DMS114 treated with DMSO at 0.1 percent for 48 hours (cell line): ENCODE measurements around the gene NAA10.

ENCODE experiments used
- DNase-seq: peaks from one replicate; lab custom pipeline; 2025; ENCODE audit not compliant: unreplicated experiment; lab: John Stamatoyannopoulos, UW

NAA10 gene

DNA sequence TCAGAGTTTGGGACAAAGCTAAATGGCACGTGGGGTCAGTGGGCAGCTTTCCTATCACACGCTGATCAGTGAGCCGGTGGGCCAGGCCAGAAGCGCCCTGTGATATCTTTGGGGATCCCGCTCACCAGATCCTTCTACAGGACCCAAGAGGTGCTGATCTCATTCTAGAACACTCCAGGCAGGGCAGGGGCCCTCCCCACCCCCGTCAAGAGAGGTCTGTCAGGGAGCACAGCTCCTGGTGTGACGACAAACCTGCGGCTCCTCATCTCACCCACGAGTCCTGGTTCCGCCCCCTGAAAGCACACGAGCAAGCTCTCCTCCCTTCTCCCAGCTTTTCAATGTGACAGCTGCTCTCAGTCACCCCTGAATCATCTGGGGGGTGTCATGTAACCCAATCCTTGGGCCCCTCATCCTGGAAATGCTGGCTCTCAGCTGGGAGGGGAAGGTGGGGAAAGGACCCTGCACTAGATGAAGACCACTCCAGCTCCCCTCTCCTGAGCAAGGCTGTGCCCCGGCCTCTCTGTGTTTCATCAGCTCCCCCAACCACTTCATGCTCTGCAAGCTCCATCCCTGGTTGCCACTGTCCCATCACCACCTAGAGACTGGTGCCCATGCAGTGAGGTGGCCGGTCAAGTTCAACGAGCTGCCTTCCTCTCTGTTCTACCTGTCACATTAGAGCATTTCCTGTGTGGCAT is 32.2 kb upstream of the NAA10 start:
- DNase-seq: no peak

DNA sequence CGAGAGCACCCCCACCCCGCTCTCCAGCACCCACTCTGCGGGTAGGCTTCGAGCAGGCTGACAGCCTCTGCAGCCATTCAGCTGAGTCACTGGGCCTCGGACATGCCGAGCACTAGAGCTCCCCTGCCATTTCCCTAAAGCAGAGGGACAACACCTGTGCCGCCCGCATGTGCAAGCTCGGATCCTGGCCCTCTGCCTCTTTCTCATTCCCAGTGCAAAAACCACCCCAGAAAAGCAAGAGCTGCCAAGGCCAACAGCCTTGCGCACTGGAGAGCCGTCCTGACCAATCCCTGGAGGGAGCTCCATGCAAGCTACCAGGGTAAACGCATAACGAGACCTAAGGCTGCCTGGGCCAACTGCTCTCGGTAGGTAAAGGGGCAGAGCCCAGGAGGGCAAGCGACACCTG is 31.4 kb upstream of the NAA10 start:
- no peak for DNase-seq

DNA sequence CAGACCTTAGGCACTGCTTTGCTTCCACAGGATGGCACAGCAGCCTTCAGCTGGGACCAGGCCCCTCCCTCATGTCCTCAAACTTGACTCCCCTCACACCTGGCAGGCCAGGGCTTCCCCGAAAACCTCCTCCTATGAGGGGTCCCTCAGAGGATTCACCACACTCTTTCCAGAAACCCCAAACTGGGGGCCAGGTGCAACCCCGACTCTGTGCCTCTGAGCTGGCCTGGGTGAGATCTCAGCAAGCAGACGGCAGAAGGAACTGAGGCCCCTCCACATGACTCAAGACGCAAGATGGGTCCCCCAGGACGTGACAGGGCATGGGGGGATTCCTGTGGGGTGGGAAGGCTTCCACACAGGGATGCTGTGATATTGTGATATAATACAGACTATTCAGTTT is 30.6 kb upstream of the NAA10 start:
- DNase-seq: no peak

DNA sequence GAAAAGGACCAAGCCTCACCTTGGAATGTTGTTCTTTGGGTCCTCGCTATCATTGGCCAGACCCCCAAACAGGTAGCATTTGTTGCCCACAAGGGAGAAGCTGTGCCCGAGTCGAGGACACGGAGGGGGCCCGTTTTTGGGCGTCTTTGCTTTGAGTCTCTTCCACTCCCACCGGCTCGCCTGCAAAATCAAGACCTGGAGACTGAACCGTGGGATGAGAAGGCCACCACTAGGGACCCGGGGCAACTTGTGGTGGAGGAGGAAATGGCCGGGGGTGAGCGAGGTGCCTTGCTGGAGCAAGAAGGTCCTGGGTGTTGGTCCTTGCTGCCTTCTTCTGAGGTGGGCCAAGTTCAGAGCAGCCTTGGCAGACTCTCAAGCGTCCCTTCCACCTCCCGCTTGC is 29.3 kb upstream of the NAA10 start:
- DNase-seq: no peak

DNA sequence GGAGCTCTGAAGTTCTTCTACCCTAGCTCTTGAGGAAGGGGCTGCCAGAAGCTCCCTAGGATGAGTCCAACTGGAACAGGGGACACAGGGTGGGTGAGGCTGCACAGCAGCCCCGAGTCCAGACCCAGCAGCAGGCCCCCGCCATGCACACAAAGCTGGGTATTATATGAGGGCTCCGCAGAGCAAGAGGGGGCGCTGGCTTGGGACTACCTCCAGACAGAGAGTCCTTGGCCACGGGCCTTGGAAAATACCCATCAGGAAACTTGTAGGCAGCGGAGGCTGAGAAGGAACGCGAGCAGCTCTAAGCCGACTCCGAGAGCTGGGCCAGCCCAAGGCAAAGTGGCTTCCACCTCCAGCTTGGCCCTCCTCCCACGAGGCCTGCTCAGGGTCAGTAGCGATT is 28.7 kb upstream of the NAA10 start:
- DNase-seq: no peak

DNA sequence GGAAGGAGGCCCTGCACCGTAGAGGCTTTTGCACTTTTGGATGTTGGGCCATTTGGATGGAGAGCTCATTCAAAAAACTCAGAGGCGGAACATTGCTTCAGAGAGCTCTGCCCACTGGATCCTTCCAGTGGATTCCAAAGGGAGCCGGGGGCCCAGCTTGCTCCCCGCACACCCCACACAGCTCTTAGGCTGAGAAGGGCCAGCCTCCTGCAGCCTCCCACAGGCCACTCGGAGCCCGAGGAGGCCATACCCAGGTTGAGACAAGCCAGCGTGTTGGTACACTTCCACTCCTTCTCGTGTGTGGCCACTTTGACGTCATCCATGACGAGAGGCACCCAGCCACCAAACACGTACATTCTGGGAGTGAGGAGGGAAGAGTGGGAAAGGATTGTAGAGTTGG is 26.5 kb upstream of the NAA10 start:
- no peak for DNase-seq

DNA sequence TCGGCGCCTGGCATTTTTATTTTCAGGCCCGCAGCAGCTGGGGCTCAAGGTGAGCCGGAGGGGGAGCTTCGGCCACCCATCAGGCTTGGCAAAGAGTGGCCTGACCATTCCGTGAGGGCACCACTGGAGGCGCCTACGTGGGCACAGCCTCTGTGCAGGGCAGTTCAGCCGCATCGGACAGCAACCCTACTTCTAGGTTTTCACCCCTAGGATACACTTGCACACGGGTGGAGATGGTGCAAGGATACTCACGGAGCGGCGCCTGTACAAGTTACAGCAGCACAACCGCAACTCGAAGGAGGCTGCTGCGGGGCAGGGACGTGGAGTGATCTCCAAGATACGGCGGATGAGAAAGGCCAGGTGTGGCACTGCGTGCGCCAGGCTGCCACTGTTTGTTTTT is 25.9 kb upstream of the NAA10 start:
- DNase-seq: no peak

DNA sequence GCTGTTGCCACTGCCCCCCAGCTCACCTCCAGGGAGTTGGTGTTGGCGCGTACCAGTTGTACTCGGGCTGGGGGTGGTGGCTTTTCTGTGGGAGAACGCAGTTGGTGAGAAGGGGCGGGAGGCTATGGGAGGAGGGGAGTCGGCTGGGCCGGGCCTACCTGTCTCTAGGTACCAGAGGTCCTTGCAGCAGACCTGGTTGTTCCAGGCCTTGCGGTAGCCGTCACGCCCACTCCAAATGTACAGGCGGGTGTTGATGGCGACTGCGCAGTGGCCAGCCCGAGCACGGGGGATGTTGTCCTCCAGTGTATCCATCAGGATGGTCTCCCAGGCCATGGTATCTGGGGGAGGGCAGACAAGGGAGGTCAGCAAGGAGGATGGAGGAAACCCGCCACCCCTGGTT is 25.2 kb upstream of the NAA10 start:
- no peak for DNase-seq

DNA sequence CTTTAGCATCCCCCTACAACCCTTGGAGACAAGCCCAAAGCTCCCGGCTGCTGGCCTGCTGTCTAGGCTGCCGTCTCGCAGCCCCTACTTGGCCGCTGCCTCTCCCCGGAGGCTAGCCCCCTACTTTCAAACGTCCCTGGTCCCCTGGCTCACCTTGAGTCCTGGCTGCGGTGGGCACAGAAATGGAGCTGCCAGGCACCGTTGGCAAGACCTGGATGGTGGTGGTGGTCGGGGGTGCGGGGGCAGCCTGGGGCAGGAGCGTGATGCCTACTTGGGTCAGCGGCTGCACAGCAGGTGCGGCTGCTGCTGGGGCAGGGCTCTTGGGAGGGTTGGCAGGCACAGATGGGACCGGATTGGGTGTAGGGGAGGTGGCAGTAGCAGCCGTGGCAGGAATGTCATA is 24.8 kb upstream of the NAA10 start:
- DNase-seq: no peak

DNA sequence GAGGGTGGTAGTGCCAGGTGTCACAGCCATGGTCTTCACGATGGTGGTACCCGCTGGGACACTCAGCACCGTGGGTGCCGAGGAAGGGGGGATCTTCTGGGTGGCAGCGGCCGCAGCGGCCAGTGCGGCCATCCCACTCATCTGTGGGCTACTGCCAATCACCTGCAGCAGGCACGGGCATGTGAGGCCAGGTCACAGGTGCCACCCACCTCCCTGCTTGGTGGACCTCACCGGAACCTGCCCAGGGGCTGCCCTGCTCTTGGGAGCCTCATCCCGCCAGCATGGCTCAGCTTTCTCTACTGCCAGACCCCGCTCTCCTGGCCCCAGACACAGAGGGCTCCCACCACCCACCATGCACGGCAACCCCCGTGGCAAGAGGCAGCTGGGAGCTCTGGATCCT is 23.8 kb upstream of the NAA10 start:
- DNase-seq: no peak

DNA sequence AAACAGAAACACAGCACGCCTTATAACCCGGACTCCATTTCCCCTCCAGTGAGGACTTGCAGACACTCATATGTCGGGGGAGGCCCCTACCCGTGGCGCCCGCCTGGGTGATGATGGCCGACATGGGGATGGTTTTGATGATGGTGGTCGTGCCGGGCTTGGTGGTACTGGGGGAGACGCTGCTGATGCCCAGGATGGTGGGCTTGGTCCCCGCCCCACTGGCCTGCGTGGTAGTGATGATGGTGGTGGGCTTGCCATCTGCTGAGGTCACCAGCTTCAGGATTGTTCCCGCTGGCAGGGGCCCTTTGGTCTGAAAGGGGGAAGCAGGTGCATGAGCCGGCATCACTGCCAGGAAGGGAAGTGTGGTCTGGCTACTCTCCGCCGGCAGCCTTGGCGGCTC is 22.4 kb upstream of the NAA10 start:
- no peak for DNase-seq

DNA sequence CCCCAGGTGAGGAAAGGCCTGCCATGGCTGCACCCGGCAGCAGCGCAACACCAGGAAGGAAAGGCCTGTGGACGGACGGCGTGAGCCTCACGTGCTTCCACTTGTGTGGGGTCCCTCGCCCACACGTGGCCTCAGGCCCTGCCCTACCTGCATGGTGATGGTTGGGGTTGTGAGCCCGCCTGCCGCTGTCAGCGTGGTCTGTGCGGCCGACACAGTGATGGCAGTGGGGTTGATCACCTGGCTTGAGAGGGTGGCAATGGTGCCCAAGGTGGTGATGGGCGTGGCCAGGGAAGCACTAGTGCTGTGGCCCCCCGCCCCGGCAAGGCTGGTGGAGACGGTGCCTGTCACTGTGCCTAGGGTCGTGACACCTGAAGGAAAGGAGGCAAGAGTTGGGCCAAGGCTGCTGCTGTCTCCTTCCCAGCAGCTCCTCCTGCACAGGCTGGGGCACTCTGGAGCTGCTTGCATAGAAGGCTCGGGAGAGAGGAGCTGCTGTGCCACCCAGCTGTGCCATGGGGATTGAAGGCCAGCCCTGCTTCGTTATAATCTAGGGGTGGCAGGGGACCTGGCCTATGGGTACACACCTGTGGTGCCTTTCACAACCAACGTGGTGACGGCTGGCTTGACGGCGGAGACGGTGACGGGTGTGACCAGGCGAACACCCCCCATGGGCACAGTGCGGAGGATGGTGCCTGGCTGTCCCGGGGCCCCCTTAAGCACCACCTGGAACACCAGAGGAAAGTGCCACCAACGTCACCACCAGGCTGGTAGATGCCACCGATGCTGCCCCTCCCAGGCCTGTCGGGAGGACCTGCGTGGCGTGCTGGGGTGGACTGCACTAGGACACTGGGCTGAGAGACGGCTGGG is 21.4 kb upstream of the NAA10 start:
- DNase-seq: no peak

DNA sequence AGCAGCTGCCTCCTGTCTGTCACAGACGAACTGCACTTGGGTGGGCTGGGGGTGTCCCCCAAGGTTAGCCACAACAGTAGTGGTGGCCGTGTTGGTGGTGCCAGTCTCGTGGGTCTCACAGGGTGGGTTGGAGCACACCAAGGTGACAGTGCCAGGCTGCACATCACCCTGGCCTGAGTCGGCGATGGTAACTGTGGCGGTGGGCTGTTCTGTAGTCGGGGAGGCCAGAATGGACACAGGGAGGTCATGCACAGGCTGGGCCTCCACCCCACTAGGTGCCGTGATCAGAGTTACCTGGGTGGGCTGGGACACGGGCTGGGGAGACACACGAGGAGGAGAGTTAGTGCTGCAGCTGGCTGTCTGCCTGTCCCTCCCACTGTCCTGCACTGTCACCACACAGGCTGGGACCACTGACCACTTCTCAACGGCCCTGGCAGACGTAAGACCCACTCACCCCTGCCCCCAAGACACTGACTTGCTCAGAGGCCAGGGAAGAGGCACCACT is 20.4 kb upstream of the NAA10 start:
- DNase-seq: no peak

DNA sequence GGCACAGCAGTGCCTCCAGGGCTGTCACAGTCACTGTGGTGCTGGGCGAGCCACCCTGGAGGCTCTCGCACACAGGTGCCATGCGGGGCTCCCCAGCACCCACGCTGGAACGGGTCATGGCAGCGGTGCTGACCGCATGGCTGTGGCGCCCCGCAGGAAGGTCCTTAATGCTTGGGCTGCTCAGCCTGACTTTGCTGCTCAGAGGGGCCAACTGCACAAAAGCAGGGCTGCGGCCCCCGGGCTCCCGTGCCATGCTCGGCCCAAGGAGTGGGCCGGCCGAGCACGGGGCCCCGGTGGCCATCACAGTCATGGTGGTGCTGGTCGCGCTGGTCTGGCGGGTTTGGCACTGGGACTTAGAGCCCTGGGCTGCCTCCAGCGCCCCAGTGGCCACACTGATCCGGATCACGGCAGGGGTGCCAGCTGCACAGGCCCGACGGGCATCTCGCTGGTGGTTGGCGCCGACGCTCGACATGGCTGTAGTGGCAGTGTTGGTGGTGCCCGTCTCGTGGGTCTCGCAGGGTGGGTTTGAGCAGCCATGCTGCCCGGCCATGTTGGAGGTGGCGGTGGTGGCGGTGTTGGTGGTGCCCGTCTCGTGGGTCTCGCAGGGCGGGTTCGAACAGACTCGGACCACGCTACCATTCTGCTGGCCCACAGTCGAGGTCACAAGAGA is 19.9 kb upstream of the NAA10 start:
- DNase-seq: no peak

DNA sequence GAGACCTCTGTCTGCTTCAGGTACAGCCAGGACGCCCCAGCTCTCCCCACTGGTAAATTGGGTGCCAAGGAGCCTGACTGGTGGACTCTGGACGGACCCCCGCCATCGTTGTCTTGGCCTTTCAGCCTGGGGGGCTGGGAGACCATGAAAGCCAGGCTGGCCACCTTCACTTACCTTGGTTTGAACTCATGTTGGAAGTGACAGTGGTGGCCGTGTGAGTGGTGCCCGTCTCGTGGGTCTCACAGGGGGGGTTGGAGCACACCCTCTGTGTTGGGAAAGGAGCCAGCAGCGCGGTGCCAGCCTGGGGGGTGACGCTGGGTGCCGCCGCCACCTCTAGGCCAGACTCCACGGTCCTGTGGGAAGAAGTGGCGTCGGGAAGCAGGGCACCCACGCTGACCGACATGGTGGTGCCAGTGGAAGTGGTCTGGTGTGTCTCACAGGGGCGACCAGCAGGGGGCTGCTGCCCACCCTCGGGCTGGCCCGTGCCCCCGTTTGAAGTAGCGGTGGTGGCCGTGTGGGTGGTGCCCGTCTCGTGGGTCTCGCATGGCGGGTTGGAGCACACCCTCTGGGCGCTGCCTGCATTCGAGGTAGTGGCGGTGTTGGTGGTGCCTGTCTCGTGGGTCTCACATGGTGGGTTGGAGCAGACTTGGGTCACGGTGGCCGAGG is 19.2 kb upstream of the NAA10 start:
- DNase-seq: no peak

DNA sequence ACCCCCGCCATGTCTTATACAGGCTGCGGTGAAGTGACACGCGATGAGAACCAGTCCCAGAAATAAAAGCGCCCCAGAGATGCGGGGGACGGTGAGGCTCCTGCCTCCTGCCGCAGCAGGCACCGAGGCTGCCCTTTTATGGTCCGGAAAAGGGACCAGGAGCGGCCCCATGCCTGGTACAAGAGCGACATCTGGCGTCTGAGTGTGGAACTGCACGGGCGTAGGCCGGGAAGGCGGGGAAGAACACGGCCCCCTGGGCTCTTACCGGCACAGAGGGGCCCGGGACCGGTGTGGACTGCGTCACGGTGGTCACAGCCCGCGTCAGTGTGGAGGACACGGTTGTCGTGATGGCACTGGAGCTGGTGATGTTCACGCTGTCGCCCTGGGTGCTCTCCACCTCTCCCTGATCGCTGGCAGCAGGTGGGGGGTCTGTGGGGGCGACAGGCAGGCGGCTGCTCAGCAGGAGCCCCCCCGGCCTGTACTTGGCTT is 18.5 kb upstream of the NAA10 start:
- DNase-seq: no peak

DNA sequence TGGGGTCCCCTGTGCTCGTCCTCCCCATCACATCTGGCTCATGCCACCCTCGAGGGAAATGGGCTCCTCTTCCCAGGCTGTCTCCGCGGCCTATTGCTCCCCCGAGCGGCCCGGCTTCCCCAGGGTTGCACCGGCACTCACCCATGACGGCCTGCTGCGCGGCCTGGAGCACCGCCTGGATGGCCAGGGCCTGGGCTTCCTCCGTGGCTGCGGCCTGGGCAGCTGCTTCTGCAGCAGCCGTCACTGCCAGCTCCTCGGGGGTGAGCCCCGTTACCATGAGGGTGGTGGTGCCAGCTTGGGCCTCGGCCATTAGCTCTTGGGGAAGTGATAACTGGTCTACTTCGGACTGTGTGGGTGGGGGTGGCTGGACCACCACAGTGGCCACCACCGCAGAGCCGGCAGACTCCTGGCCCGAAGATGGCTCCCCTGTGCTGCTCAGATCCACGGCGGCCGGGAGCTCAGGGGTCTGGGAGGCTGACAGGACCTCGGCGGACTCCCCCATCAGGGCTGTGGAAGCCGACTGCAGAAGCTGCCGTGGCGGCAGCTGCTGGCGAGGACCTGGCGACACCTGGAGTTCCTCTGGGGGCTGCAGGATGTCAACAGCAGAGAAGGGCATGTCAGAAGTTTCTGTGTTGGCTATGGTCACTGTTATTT is 17.7 kb upstream of the NAA10 start:
- no peak for DNase-seq

DNA sequence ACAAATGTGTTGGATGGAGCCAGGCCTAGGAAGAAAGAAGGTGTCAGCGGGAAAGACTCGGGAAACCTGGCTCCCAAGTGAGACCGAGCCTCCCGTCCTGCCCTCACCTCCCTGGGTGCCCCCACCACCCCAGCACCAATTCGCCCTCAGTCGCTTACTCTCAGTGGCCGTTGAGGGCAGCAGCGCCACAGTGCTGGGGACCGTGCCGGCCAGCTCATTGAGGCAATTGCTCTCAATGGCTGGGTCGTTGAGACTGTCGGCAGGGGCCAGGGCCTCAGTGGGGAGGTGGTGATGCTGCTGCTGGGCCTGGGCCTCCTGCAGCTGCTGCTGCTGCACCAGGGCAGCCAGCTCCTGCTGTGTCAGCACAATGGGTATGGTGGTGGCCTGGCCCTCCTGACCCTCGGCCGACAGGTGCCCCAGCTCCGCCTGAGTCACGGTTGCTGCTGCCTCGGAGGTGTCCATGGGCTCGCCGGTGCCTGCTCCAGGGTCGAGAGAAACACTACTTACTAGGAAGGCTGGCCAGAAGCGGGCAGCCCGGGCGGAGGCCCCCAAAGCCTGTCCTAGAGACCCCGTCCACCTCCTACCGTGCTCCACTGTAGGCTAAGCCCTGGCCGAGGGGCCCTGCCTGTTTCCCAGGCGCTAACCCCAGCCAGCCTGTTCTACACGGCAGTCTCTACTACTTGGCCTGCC is 17.0 kb upstream of the NAA10 start:
- DNase-seq: no peak

DNA sequence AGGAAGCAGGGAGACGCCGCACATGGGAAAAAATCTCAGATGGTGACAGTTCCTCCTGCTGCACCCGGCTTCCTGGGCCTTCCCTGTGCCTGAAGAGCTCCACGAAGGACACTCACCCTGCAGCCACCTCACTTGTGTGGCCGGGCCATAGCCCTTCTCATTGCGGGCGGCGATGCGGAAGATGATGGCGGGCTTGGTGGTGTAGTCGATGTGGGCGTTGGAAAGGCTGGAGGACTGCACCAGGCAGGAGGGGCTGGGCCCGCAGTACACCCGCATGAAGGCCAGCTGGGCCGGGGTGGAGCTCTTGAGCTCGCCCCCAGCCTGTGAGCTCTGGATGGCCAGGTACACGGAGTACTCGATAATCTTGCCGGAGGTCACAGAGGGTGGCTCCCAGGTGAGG is 15.3 kb upstream of the NAA10 start:
- DNase-seq: no peak
